Motor neuron (in vitro differentiated cells): ENCODE measurements around the gene PARN. TPM values are rescaled to one million over a fixed set of nuclear protein-coding genes. Genes with fewer than 3 reads are reported as not detected.
"Not testable (repeated sequence)": the region's sequence is repeated elsewhere in the genome, so short reads cannot be mapped to it uniquely, and the experiment has no call there.

Experiments
- ATAC-seq, 8 experiments: fragments of 200-7000 bp; cut with Tn5 transposase; replicated peaks in 6 of 8; 2 replicates each; pipeline ENCODE4 v1.8.0; 2021; ENCODE audit warnings: mild to moderate bottlenecking in 8 of 8, moderate library complexity in 8 of 8
- H3K27ac ChIP-seq, 2 donors: fragments of 250-450 bp; sonication (Bioruptor Pico); 2 replicates each; pipeline ENCODE4 v1.9.0; 2021; ENCODE audit warnings: antibody characterized with exemption in 2 of 2, mild to moderate bottlenecking in 2 of 2, moderate library complexity in 1 of 2
- H3K4me1 ChIP-seq, 2 donors: fragments of 250-450 bp; sonication (Bioruptor Pico); replicated peaks in 1 of 2; 2 replicates each; pipeline ENCODE4 v1.6.1; 2021; ENCODE audit warnings: antibody characterized with exemption in 2 of 2, mild to moderate bottlenecking in 2 of 2, moderate library complexity in 1 of 2
- H3K4me3 ChIP-seq, 5 donors: fragments of 250-450 bp; sonication (Bioruptor Pico); 2 replicates each; pipeline ENCODE4 v1.9.0; 2021; ENCODE audit warnings: antibody characterized with exemption in 5 of 5, mild to moderate bottlenecking in 5 of 5, moderate library complexity in 4 of 5
- WGBS, 10 experiments: fragments of 450-650 bp; shearing (Covaris generic); methylation state at CpG; one replicate each; pipeline ENCODE4 v1.0.0; 2022; 5-methylcytosine and 5-hydroxymethylcytosine counted together
- in situ Hi-C, 9 experiments: fragments of 400-800 bp; cut with MboI; loops; one replicate each; pipeline ENCODE4 v1.15.0; 2021; ENCODE audit warnings: low sequenced_read_pairs in 9 of 9, low pct_unique_long_range_greater_than_20kb in 2 of 9; ENCODE audit not compliant: unreplicated experiment in 9 of 9
- total RNA-seq, 8 experiments: library from RNA; unstranded; fragments of 300-600 nt; gene quantifications; 2 replicates each; pipeline versions ENCODE4 v1.2.3 to v1.2.4, GENCODE V29; 2022

The PARN gene
- total RNA-seq, 8 experiments from 2014 or later, result 16.0 to 60.6 (median 27.5) TPM

DNA sequence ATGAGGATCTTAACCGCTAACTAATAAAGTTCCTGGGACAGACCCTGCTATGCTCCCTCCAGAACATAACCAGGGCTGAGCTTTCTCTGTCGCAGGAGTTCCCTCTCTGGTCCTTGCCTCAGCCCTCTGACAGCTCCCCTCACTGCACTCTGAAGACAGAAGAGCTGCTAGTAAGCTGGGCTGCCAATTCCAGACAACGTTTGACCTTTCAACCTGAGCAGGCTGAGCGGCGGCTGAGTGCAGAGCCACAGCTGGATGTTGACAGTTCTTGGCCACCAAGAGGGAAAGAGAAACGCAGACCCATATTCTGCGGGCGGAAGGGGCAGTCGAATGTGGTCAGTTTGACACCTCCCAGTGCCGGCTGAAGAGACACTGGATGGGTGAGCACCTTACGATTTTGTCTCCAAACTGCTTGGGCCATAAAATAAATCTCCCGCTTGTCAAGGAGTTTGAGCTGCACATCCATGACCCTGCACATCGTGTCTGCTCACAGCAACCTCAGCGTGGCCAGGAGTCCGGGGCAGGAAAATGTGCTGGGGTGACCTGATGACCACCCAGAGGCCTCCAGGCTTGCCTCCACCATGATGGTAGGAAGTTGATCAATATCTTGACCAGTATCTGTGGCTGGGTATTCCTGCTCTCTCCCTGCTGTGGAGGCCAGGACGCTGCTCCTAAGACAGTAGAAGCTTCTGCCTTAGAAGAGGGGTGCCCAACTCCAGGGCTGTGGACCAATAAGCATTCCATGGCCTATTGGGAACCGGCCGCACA, 209.2 kb downstream of the PARN start:
- in situ Hi-C loops, result no loop called here
- Histone ChIP-seq H3K4me1 (peaks cover 0 to 3% of the 10 kb centered on the region in 2 donors), H3K27ac (no peak overlapping the region), H3K4me3 (no peak overlapping the region)
- peak in 5 of 8 experiments; percentile 24 to 46 (median 35) for ATAC-seq
- 36 to 100% (median 77%) methylated on average over 1 to 11 of the region's 18 CpGs for WGBS, 10 experiments

DNA sequence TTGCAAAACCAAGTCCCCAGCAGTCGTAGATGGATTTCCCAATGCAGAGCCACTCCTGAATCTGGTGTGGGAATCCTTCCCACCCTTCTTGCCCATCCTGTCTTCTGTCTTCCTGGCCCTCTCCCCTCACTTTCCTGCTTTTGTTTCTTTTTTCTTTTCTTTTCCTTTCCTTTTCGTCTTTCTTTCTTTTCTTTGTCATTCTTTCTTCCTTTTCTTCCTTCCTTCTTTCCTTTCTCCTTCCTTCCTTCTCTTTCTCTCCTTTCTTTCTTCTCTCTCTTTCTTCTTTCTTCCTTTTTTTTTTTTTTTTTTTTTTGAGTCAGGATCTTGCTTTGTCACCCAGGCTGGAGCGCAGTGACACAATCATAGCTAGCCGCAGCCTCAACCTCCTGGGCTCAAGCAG, 209.8 kb downstream of the PARN start:
- ATAC-seq, H3K4me3 ChIP-seq, in situ Hi-C loops, H3K4me1 ChIP-seq, H3K27ac ChIP-seq: not testable (repeated sequence)
- WGBS, 10 experiments, result 74 to 94% (median 82%) methylated on average over 1 to 4 of the region's 4 CpGs; no CpG with 5 or more reads in 1 of the 10 experiments

DNA sequence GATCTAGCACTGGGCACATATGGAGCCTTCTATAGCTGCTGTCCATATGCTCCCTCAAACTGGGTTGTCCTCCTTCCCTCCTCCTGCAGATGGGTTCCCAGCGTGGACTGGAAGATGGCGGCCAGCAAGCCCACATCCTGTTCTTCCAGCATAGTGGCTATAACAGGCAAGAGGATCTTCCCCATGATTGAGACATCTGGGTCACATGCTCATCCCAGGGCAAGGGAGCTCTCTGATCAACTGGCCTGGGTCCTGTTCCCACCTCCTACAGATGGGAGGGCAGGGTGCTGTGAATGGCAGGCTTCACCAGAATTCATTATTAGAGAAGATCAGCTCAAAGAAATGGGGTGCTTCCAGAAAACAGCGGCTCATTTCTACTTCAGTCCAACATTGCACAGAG, 210.2 kb downstream of the PARN start:
- H3K27ac ChIP-seq, result no peak overlapping the region
- WGBS, 10 experiments, result 67 to 100% methylated on average over 1 of the region's 3 CpGs; no CpG with 5 or more reads in 8 of the 10 experiments
- H3K4me3 ChIP-seq, result no peak overlapping the region
- no peak for ATAC-seq
- in situ Hi-C loops, result no loop called here
- peaks cover 0 to 3% of the 10 kb centered on the region in 2 donors for H3K4me1 ChIP-seq

DNA sequence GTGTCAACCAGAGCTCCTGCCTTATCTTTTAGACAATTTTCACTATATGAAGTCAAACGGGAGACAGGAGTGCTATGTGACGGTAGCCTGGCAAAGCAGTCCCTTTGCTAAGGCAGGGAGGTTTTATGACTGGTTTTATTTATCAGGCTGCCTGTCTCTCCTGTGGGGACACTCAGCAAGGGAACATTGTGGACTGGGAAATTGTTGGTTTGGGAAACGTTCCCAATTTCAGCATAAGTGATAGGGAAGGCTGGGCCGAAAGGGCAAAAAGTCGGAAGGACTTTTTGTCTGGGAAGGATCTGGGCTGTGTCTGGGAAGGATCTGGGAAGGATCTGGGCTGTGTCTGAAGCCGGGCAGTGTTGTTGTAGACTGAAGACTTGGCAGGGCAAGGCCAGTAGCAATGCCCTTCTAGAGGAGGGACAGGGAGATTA, 211.2 kb downstream of the PARN start:
- H3K4me1 ChIP-seq, result peaks cover 0 to 3% of the 10 kb centered on the region in 2 donors
- H3K27ac ChIP-seq, result no peak overlapping the region
- no peak for ATAC-seq
- WGBS, 10 experiments, result 4 to 100% (median 65%) methylated on average over 1 to 4 of the region's 6 CpGs; no CpG with 5 or more reads in 2 of the 10 experiments
- in situ Hi-C loops, result no loop called here
- no peak overlapping the region for H3K4me3 ChIP-seq

DNA sequence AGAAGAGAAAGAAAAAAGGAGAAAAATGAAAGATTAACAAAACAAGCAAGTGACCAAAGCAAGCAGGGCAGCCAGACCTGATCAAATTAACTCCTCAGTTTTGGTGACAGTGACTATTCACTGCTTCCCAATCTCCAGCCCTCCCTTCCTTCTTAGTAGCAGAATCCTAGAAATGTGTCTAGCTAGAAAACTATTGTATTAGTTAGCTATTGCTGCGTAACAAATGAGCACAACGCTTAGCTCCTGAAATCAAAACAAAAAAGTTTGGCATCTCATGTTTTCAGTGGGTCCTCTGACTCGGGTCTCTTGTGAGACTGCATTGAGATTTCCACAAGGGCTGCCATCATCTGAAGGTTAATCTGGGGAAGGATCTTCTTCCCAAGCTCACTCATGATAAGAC, 213.9 kb downstream of the PARN start:
- in situ Hi-C loops, result no loop called here
- ATAC-seq, result no peak

DNA sequence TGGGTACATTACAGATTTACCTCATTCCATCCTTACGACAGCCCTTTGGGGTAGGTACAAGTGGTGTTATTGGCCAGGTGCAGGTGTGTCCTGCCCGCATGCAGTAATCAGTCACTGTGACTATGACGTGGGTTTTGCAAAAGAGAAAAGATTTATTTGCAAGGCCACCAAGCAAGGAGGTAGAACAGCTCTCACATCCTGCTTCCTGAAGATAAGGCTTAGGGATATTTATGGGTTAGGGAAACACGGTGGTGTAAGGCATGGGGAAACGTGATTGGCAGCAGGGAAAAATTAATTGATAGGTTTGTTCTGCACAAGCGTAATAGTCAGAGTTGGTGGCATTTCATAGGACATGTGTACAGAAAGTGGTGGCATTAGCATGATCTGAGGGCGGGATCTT, 214.8 kb downstream of the PARN start:
- H3K27ac ChIP-seq, result no peak overlapping the region
- H3K4me3 ChIP-seq, result no peak overlapping the region
- no peaks in the 10 kb centered on the region for H3K4me1 ChIP-seq
- WGBS, 10 experiments, result 74 to 100% (median 94%) methylated on average over 1 to 6 of the region's 7 CpGs; no CpG with 5 or more reads in 1 of the 10 experiments
- in situ Hi-C loops, result no loop called here
- ATAC-seq, result no peak

More for the DNA sequence above, 213.9 kb downstream of the PARN start:
- no peak overlapping the region for H3K4me3 ChIP-seq
- WGBS, 10 experiments, result 85 to 100% (median 100%) methylated on average over 1 to 3 of the region's 3 CpGs; no CpG with 5 or more reads in 1 of the 10 experiments
- peaks cover 0 to 3% of the 10 kb centered on the region in 2 donors for H3K4me1 ChIP-seq
- H3K27ac ChIP-seq, result no peak overlapping the region

DNA sequence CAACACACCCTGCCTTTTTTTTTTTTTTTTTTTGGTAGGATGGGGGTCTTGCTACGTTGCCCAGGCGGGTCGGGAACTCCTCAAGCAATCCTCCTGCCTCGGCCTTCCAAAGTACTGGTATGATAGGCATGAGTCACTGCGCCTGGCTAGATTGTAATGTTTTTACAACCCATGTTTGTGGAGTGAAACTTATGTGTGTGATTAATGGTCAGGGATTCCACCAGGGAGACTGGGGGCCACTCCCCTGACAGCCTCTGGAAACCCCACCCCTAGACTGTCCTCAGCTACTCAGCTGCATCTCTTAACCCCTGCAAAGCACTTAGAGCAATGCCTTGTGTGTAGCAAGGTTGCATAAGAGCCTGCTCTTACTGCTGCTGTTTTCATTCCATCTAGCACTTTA, 220.5 kb downstream of the PARN start:
- WGBS, 10 experiments, result 40 to 92% (median 89%) methylated on average over 2 to 4 of the region's 5 CpGs; no CpG with 5 or more reads in 6 of the 10 experiments
- H3K4me1 ChIP-seq, result no peaks in the 10 kb centered on the region
- in situ Hi-C loops, result no loop called here
- H3K27ac ChIP-seq, result no peak overlapping the region
- no peak overlapping the region for H3K4me3 ChIP-seq
- peak in 3 of 8 experiments; percentile 84 to 99 (median 98) for ATAC-seq

DNA sequence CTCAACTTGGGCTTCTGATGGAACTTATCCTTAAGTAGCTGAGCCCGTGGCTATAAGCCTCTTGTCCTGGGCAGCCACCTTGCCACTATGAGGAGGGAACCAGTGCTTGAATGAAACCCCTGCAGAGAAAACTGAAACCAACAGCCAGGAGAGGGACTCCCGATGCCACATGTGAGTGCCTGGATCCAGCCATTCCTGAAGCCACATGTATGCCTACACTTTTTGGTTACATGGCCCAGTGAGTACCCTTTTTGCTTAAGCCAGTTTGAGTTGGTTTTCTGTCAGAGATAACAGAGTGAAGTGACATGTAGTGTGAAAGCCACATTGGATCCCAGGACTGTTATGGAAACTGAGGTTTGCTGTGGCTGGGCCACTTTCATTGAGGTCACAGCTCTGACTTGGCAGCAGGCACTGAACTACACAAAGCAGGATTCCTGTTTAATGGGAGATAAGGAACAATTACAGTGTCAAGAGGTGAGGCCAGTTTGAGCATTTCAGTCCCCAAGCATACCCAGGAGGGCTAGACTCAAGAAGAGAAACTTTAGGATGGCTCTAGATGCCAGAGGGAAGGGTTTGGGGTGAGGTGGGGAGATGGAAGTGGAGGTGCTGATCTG, 222.2 kb downstream of the PARN start:
- no peak overlapping the region for H3K27ac ChIP-seq
- WGBS, 10 experiments, result no CpG with 5 or more reads among the region's 2 CpGs
- in situ Hi-C loops, result no loop called here
- H3K4me3 ChIP-seq, result no peak overlapping the region
- ATAC-seq, result no peak
- H3K4me1 ChIP-seq, result no peaks in the 10 kb centered on the region

DNA sequence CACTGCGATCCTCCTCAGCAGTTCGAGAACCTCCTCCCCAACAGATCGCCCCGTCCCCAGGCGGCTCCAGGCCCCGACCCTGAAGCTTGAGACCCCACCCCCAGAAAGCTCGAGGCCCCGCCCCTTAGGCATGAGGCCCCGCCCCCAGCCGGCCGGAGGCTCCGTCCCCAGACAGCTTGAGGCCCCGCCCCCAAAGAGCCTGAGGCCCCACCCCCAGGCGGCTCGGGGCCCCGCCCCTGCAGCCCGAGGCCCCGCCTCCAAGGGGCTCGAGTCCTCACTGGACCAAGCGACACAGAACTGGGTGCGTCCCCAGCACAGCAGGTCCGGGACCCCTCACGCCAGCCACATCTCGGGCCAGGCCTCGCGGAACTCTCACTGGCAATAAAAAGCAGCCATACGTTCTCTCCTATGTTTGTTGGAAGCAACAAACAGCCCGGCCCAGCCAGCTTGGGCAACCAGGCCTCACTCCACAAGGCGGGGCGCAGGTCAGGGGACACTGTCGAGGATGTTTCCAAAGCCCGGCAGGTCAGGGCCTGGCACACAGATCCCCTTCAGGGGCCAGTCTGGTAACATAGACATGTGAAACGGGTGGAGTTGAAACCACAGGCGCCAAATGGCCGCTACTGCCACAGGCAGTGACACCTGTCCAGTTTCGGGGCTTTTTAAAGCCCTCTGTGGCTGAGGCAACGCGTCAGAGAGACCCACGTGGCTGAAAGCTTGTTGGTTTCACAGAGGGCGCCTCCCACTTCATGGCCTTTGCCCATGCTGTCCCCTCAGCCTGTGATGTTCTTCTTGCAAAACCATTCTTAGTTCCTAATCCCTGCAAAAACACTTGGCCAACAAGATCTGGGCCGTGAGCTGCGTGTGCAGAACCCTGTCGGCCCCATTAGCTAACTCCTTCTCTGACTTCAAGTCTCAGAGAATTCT, 224.2 kb downstream of the PARN start:
- H3K27ac ChIP-seq, result no peak overlapping the region
- in situ Hi-C loops, result no loop called here
- 35 to 90% (median 64%) methylated on average over 1 to 7 of the region's 43 CpGs; no CpG with 5 or more reads in 6 of the 10 experiments for WGBS, 10 experiments
- peak in 4 of 8 experiments; percentile 14 to 76 (median 58) for ATAC-seq
- no peak overlapping the region for H3K4me3 ChIP-seq
- no peaks in the 10 kb centered on the region for H3K4me1 ChIP-seq

DNA sequence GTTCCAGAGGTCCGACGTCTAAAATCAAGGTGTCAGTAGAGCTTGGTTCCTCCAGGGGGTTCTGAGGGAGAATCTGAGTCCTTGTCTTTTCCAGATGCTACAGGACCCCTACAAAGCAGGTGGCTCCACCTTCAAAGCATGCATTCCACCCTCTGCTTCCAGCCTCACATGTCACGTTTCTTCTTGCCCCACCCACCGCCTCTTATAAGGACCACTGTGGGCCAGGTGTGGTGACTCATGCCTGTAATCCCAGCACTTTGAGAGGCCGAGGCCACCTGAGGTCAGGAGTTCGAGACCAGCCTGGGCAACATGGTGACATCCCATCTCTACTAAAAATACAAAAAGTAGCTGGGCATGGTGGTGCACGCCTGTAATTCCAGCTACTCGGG, 227.1 kb downstream of the PARN start:
- H3K27ac ChIP-seq, in situ Hi-C loops, H3K4me3 ChIP-seq, H3K4me1 ChIP-seq, ATAC-seq: not testable (repeated sequence)
- WGBS, 10 experiments, result 60 to 100% (median 73%) methylated on average over 1 to 3 of the region's 8 CpGs; no CpG with 5 or more reads in 6 of the 10 experiments

DNA sequence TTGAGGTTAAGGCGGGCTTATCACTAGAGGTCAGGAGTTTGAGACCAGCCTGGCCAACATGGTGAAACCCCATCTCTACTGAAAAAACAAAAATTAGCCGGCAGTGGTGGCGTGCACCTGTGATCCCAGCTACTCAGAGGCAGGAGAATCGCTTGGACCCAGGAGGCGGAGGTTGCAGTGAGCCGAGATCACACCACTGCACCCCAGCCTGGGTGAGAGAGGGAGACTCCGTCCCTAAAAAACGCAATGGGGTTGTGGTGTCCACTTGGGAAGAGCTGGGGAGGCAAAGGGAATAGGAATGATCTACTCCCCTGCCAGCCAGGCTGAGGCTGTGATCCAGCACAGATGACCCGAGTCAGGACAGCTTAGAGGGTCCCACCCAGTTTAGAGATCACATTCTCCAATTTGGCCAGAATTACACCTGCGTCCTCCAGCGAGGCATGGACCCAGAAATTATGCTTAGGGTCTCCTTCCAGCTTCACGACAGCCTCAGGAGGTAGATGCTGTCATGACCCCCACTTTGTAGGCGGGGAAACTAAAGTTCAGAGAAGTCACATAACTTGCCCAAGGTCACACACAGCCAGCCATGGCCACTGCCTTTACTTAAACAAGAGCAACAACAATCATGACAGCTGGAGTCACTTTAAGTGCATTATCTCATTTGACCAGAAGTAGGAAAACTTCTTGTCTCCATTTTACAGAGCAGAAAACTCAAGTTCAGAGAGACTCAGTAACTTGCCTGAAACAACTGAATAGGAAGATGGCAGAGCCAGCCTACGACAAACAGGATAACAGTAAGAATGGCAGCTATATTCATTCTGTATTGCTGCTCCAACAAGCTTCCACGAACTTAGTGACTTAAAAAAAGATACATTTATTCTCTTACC, 227.7 kb downstream of the PARN start:
- H3K27ac ChIP-seq, H3K4me3 ChIP-seq, in situ Hi-C loops, ATAC-seq, H3K4me1 ChIP-seq: not testable (repeated sequence)
- 57 to 100% (median 82%) methylated on average over 1 to 5 of the region's 15 CpGs; no CpG with 5 or more reads in 3 of the 10 experiments for WGBS, 10 experiments

DNA sequence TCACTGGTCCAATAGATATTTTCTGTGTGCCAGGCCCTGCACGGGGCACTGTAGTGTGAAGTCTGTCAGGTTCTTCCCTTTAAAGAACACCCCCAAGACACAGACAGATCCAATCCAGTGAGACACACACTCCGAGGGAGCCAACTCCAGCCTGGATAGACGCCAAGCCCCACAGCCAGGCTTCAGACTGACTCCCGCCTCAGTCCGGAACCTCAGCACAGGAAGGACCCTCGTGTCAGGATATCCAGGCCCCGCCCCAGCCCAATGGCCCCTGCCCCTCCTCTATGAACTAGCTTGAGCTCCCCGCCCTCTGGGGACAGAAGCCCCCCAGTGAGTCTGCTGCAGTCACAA, 228.4 kb downstream of the PARN start:
- H3K4me1 ChIP-seq, ATAC-seq, in situ Hi-C loops, H3K27ac ChIP-seq, H3K4me3 ChIP-seq: not testable (repeated sequence)
- 25 to 83% methylated on average over 1 of the region's 8 CpGs; no CpG with 5 or more reads in 8 of the 10 experiments for WGBS, 10 experiments
